Smooth muscle cell (in vitro differentiated cells): ENCODE results near the gene MED15. TPM values are rescaled to one million over a fixed set of nuclear protein-coding genes. Genes with fewer than 3 reads are reported as not detected.

Experiments
- DNase-seq: peaks from one replicate; lab custom pipeline; 2025; ENCODE audit not compliant: unreplicated experiment; lab: John Stamatoyannopoulos, UW
- H2AFZ ChIP-seq: fragments of 200-600 bp; sonication (generic); 2 replicates; pipeline ENCODE4 v1.6.0; 2016; ENCODE audit warnings: antibody characterized with exemption, low read depth, mild to moderate bottlenecking
- H3F3A ChIP-seq: fragments of 200-600 bp; sonication (generic); 2 replicates; pipeline ENCODE4 v1.6.0; 2017; ENCODE audit warnings: antibody characterized with exemption, low read depth
- H3K27ac ChIP-seq: fragments of 200-600 bp; sonication (generic); 2 replicates; pipeline ENCODE4 v1.5.1; 2016; ENCODE audit warnings: low read depth, mild to moderate bottlenecking
- H3K27me3 ChIP-seq: fragments of 200-600 bp; sonication (generic); 2 replicates; pipeline ENCODE4 v1.6.1; 2016; ENCODE audit warnings: low read depth, mild to moderate bottlenecking
- H3K36me3 ChIP-seq: fragments of 200-600 bp; sonication (generic); 2 replicates; pipeline ENCODE4 v1.5.1; 2016; ENCODE audit warnings: low read depth
- H3K4me1 ChIP-seq: fragments of 200-600 bp; sonication (generic); 2 replicates; pipeline ENCODE4 v1.5.1; 2016; ENCODE audit warnings: low read depth
- H3K4me2 ChIP-seq: fragments of 200-600 bp; sonication (generic); 2 replicates; pipeline ENCODE4 v1.6.0; 2016; ENCODE audit warnings: mild to moderate bottlenecking
- H3K4me3 ChIP-seq: fragments of 200-600 bp; sonication (generic); 2 replicates; pipeline ENCODE4 v1.5.1; 2016; ENCODE audit warnings: mild to moderate bottlenecking
- H3K79me2 ChIP-seq: fragments of 200-600 bp; sonication (generic); 2 replicates; pipeline ENCODE4 v1.6.0; 2016; ENCODE audit warnings: low read depth, mild to moderate bottlenecking
- H3K9ac ChIP-seq: fragments of 200-600 bp; sonication (generic); 2 replicates; pipeline ENCODE4 v1.6.0; 2016; ENCODE audit warnings: low read depth
- H3K9me3 ChIP-seq: fragments of 200-600 bp; sonication (generic); replicated peaks from 2 replicates; pipeline ENCODE4 v1.5.1; 2016; ENCODE audit warnings: low read depth
- H4K20me1 ChIP-seq: fragments of 200-600 bp; sonication (generic); 2 replicates; pipeline ENCODE4 v1.6.0; 2016; ENCODE audit warnings: low read depth
- WGBS: methylation state at CpG from one replicate; pipeline ENCODE4 v1.1.7; 2016; ENCODE audit warnings: low lambda C conversion rate; 5-methylcytosine and 5-hydroxymethylcytosine counted together
- polyA plus RNA-seq: library from polyadenylated mRNA; unstranded; fragments of >200 nt; fragmentation: Nextera tagmentation; extraction: Ambion mirVana; gene quantifications from 2 replicates; pipeline ENCODE4 v1.2.1, GENCODE V29; 2016
- total RNA-seq: library from RNA; depleted of rRNA; stranded (reverse); fragments of >200 nt; gene quantifications from 2 replicates; pipeline ENCODE4 v1.2.3, GENCODE V29; 2014
- TF ChIP-seq, protein P1 (sequence below): fragments of 200-600 bp; sonication (generic); IDR thresholded peaks from 2 replicates; pipeline ENCODE4 v1.5.1; 2017; ENCODE audit warnings: borderline replicate concordance, mild to moderate bottlenecking, antibody characterized with exemption; ENCODE audit not compliant: insufficient read depth, poor library complexity, severe bottlenecking

The MED15 gene
- total and polyA plus RNA-seq, 2 experiments from 2014 or later: 25.3 to 70.5 TPM

DNA sequence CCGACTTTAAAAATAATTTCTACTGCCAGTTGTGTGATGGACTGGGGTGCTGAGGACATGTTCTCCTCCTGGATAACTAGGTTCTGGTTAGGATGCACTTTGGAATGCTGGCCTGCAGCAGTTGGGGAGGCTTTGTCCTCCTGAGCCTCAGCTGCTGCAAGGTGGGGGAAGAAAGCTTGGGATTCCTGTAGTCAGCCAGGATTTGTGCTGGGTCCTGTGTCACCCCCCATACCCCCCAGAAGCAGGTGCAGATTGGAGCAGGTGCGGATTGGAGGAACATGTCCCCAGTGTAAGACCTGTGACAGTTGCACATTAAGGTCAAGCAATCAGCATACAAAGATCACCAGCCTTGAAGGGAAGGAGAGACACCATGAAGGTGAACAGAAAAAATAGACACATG, 51.1 kb downstream of the MED15 start:
- H3K4me3 ChIP-seq: no peak overlapping the region
- H3K79me2 ChIP-seq: peaks cover 79% of the 10 kb centered on the region
- WGBS: 97% methylated on average over 2 of the region's 2 CpGs
- no peak overlapping the region for H3K27ac ChIP-seq
- no peaks in the 10 kb centered on the region for H3K27me3 ChIP-seq
- H3K9me3 ChIP-seq: no peaks in the 10 kb centered on the region
- H3F3A ChIP-seq: peaks cover 10% of the 10 kb centered on the region
- H3K4me1 ChIP-seq: no peaks in the 10 kb centered on the region
- DNase-seq: no peak
- no peak overlapping the region for H3K9ac ChIP-seq
- H2AFZ ChIP-seq: no peak overlapping the region
- peaks cover 84% of the 10 kb centered on the region for H4K20me1 ChIP-seq
- H3K4me2 ChIP-seq: no peak overlapping the region
- TF ChIP-seq, protein P1, sequence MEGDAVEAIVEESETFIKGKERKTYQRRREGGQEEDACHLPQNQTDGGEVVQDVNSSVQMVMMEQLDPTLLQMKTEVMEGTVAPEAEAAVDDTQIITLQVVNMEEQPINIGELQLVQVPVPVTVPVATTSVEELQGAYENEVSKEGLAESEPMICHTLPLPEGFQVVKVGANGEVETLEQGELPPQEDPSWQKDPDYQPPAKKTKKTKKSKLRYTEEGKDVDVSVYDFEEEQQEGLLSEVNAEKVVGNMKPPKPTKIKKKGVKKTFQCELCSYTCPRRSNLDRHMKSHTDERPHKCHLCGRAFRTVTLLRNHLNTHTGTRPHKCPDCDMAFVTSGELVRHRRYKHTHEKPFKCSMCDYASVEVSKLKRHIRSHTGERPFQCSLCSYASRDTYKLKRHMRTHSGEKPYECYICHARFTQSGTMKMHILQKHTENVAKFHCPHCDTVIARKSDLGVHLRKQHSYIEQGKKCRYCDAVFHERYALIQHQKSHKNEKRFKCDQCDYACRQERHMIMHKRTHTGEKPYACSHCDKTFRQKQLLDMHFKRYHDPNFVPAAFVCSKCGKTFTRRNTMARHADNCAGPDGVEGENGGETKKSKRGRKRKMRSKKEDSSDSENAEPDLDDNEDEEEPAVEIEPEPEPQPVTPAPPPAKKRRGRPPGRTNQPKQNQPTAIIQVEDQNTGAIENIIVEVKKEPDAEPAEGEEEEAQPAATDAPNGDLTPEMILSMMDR: no peak
- peaks cover 8% of the 10 kb centered on the region for H3K36me3 ChIP-seq

DNA sequence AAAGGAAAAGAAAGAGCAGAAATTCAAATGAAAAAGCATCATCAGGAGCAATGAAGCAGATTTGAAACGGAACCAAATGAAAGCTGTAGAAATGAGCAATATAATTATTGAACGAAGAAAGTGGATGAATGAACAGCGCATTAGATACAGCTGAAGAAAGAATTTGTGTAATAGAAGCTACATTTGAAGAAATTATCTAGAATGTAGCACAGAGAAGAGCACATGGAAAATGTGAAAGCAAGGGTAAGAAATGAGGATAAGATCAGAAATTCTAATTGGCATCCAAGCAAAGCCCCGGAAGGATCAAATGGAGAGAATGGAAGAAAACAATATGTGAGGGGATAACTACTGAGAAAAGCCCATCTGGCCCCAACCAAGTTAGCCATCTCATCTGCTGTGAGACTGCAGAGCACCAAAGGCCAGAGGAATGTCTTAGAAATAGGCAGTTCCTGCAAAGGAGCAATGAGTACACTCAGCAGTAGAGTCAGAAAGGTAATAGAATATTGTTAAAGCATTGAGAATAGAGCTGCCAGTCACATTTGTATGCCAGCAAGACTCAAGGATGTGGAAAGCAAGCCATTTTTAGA, 51.9 kb downstream of the MED15 start:
- no peak overlapping the region for H3K27ac ChIP-seq
- H2AFZ ChIP-seq: no peak overlapping the region
- no peak overlapping the region for H3K4me2 ChIP-seq
- peaks cover 8% of the 10 kb centered on the region for H3K36me3 ChIP-seq
- H4K20me1 ChIP-seq: peaks cover 84% of the 10 kb centered on the region
- 83% methylated on average over 4 of the region's 4 CpGs for WGBS
- no peaks in the 10 kb centered on the region for H3K27me3 ChIP-seq
- DNase-seq: no peak
- H3K4me3 ChIP-seq: no peak overlapping the region
- TF ChIP-seq, protein P1: no peak
- peaks cover 14% of the 10 kb centered on the region for H3F3A ChIP-seq
- no peak overlapping the region for H3K9ac ChIP-seq
- peaks cover 75% of the 10 kb centered on the region for H3K79me2 ChIP-seq
- H3K9me3 ChIP-seq: no peaks in the 10 kb centered on the region
- no peaks in the 10 kb centered on the region for H3K4me1 ChIP-seq

GRCh38 chr22:20560716-20561115, 53.3 kb downstream of the MED15 start:
- WGBS: 98% methylated on average over 3 of the region's 3 CpGs
- H4K20me1 ChIP-seq: peaks cover 84% of the 10 kb centered on the region
- no peaks in the 10 kb centered on the region for H3K27me3 ChIP-seq
- peaks cover 14% of the 10 kb centered on the region for H3F3A ChIP-seq
- no peak overlapping the region for H3K4me2 ChIP-seq
- H3K4me1 ChIP-seq: no peaks in the 10 kb centered on the region
- peaks cover 62% of the 10 kb centered on the region for H3K79me2 ChIP-seq
- H3K27ac ChIP-seq: no peak overlapping the region
- no peak for DNase-seq
- H3K4me3 ChIP-seq: no peak overlapping the region
- H3K9me3 ChIP-seq: no peaks in the 10 kb centered on the region
- TF ChIP-seq, protein P1: no peak
- H2AFZ ChIP-seq: no peak overlapping the region
- no peak overlapping the region for H3K9ac ChIP-seq
- peaks cover 8% of the 10 kb centered on the region for H3K36me3 ChIP-seq

- Histone ChIP-seq H3K79me2 (peaks cover 57% of the 10 kb centered on the region), H3K27ac (no peak overlapping the region), H3K36me3 (peaks cover 8% of the 10 kb centered on the region)
These were observed 54.5 kb downstream of the MED15 start for GRCh38 chr22:20561882-20562281.

More at GRCh38 chr22:20561882-20562281, 54.5 kb downstream of the MED15 start:
- DNase-seq: no peak
- no peaks in the 10 kb centered on the region for H3K27me3 ChIP-seq
- H3K4me1 ChIP-seq: no peaks in the 10 kb centered on the region
- no peak overlapping the region for H3K4me3 ChIP-seq
- 86% methylated on average over 4 of the region's 4 CpGs for WGBS
- no peaks in the 10 kb centered on the region for H3K9me3 ChIP-seq
- no peak overlapping the region for H2AFZ ChIP-seq
- no peak overlapping the region for H3K4me2 ChIP-seq
- no peak overlapping the region for H3K9ac ChIP-seq
- TF ChIP-seq, protein P1: no peak
- H3F3A ChIP-seq: peaks cover 14% of the 10 kb centered on the region
- peaks cover 86% of the 10 kb centered on the region for H4K20me1 ChIP-seq
